Activated CD4-positive, alpha-beta T cell treated with anti-CD3 and anti-CD28 coated beads, Interleukin-2, amount 10 ng/mL, durations not matched to agents 7 days and 5 days (primary cell): ENCODE measurements around the gene RAD9B. TPM values are rescaled to one million over a fixed set of nuclear protein-coding genes. Genes with fewer than 3 reads are reported as not detected.
"Not testable (repeated sequence)": the region's sequence is repeated elsewhere in the genome, so short reads cannot be mapped to it uniquely, and the experiment has no call there.

Experiments
- CTCF ChIA-PET: fragments of 350-600 bp; sonication (Branson Sonifier 250); formaldehyde crosslinking; loops from one replicate; lab custom pipeline; 2021; ENCODE audit warnings: antibody characterized with exemption; lab: Charles Lee
- POLR2A ChIA-PET: fragments of 350-600 bp; sonication (Branson Sonifier 250); formaldehyde crosslinking; loops from one replicate; lab custom pipeline; 2021; ENCODE audit warnings: antibody characterized with exemption; lab: Charles Lee
- DNase-seq: peaks from one replicate; pipeline ENCODE4 v3.0.0-alpha.2; 2020
- H3K27ac Mint-ChIP-seq: one replicate; pipeline ENCODE4 v1.8.0; 2021; ENCODE audit warnings: mild to moderate bottlenecking, moderate library complexity, mixed read lengths
- H3K27me3 Mint-ChIP-seq: one replicate; pipeline ENCODE4 v1.8.0; 2021; ENCODE audit warnings: mixed read lengths
- H3K36me3 Mint-ChIP-seq: one replicate; pipeline ENCODE4 v1.8.0; 2021; ENCODE audit warnings: low read depth, mixed read lengths
- H3K4me1 Mint-ChIP-seq: one replicate; pipeline ENCODE4 v1.8.0; 2021; ENCODE audit warnings: mixed read lengths
- H3K4me3 Mint-ChIP-seq: one replicate; pipeline ENCODE4 v1.8.0; 2021; ENCODE audit warnings: mild to moderate bottlenecking, moderate library complexity, mixed read lengths
- H3K9me3 Mint-ChIP-seq: one replicate; pipeline ENCODE4 v1.8.0; 2021; ENCODE audit warnings: mixed read lengths
- total RNA-seq, 2 experiments: library from RNA; stranded (reverse); gene quantifications; one replicate each; pipeline ENCODE4 v1.2.3, GENCODE V29; 2021

The RAD9B gene
- total RNA-seq, 2 experiments from 2014 or later, result 0.87 to 0.99 TPM

DNA sequence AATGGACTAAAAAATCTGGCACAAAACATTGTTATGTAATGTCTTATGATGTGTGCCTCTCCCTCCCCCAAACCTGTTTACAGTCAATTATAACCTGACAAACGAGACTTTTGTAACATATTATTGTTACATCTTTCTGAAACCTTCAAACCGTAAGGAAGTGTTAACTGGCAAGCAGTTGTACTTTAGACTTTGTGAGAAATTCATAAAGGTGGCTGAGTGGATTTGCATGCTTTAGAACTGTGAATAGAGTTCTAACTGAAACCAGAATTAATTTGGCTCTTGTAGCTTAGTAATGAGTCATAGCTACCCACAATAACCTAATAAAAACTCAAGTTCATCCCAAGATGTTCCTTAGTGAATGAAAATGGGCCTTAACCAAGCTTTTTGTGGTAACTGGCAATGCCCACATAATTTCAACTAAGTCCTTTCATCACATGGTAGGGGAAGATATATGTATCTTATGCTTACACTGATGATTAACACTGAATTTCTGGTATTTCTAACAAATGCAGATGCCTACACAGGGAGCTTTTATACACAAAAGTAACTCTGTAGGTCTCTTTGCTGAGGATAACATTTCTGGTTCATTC lies 29.7 kb downstream of the RAD9B start:
- no peaks in the 10 kb centered on the region for H3K27me3 Mint-ChIP-seq
- H3K4me3 Mint-ChIP-seq, result no peak overlapping the region
- H3K9me3 Mint-ChIP-seq, result no peaks in the 10 kb centered on the region
- CTCF ChIA-PET, result interaction anchor here (0.6 to 1.6 kb wide), 5 partner anchors 17 to 100 kb away, joined by 3 to 4 read pairs (median 4); partner anchors contain the start of genes RAD9B and VPS29
- POLR2A ChIA-PET, result no interaction called here
- no peak overlapping the region for H3K27ac Mint-ChIP-seq
- DNase-seq, result no peak
- peaks cover 36% of the 10 kb centered on the region for H3K36me3 Mint-ChIP-seq
- H3K4me1 Mint-ChIP-seq, result peaks cover 18% of the 10 kb centered on the region

DNA sequence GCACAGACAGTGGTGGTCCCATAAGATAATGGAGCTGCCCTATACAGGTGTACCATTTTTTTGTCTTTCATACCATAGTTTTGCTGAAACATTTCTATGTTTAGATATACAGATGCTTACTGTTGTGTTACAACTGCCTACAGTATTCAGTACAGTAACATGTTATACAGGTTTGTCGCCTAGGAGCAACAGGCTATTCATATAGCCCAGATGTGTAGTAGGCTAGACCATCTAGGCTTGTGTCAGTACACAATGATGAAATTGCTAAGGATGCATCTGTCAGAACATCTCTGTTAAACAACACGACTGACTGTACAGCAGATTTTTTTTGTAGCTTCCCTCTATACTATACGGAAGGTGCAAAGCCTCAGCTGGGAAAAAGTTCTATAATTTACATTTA lies 30.5 kb downstream of the RAD9B start:
- Mint-ChIP-seq H3K4me1 (peaks cover 18% of the 10 kb centered on the region), H3K9me3 (no peaks in the 10 kb centered on the region), H3K4me3 (no peak overlapping the region), H3K27ac (no peak overlapping the region), H3K27me3 (no peaks in the 10 kb centered on the region), H3K36me3 (peaks cover 42% of the 10 kb centered on the region)
- ChIA-PET CTCF (interaction anchor here (1.1 to 2.0 kb wide), 3 partner anchors 16 to 62 kb away, joined by 3 to 6 read pairs (median 4); partner anchors contain the start of genes RAD9B and VPS29), POLR2A (no interaction called here)
- DNase-seq, result no peak

DNA sequence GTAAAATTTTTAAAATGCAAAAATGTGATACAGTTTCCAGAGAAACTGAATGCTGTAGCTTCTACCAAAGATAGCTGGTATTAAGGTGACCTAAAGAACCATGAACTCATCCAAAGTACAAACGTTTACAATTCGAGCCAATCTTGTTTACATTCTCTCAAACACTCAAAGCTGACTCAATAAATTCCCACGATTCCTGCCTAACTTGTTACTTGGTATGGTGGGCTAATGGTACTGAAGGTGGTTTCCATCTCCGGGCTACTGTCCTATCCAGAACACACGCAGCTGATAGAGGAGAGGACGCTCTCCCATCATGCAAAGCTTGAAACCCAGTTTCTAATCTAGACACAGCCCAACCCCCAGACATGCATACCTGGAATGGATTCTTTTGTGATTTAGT lies 31.5 kb downstream of the RAD9B start:
- DNase-seq, result no peak
- Mint-ChIP-seq H3K27ac (no peak overlapping the region), H3K27me3 (no peaks in the 10 kb centered on the region), H3K4me1 (peaks cover 18% of the 10 kb centered on the region), H3K36me3 (peaks cover 49% of the 10 kb centered on the region), H3K4me3 (no peak overlapping the region), H3K9me3 (no peaks in the 10 kb centered on the region)
- ChIA-PET CTCF (interaction anchor here (1.0 to 2.0 kb wide), 4 partner anchors 11 to 62 kb away, joined by 3 to 6 read pairs (median 4); no protein-coding TSS in a partner anchor), POLR2A (no interaction called here)

DNA sequence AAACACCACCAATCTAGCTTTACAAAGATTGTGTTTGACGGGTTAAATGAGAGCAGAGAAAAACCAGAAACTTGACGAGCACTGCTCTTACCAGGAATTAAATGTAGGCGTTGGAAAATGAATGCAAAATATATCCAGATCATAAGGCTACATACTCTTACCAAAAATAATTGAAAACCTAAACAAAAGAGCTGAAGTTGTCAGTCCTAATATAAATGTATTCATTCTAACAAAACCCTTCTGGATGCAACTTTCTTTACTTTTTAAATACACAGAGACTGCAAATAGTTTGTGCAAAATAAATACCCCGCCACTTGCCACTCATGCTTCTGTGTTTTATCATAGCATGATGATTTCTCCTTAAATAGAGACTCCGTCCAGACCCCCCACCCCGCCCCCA lies 32.7 kb downstream of the RAD9B start:
- Mint-ChIP-seq H3K27me3 (no peaks in the 10 kb centered on the region), H3K27ac (no peak overlapping the region), H3K4me1 (peaks cover 20% of the 10 kb centered on the region), H3K36me3 (peaks cover 55% of the 10 kb centered on the region), H3K9me3 (no peaks in the 10 kb centered on the region), H3K4me3 (no peak overlapping the region)
- CTCF ChIA-PET, result interaction anchor here (0.6 to 1.3 kb wide), 2 partner anchors 57 to 433 kb away, joined by 3 read pairs; no protein-coding TSS in a partner anchor
- POLR2A ChIA-PET, result no interaction called here
- no peak for DNase-seq

DNA sequence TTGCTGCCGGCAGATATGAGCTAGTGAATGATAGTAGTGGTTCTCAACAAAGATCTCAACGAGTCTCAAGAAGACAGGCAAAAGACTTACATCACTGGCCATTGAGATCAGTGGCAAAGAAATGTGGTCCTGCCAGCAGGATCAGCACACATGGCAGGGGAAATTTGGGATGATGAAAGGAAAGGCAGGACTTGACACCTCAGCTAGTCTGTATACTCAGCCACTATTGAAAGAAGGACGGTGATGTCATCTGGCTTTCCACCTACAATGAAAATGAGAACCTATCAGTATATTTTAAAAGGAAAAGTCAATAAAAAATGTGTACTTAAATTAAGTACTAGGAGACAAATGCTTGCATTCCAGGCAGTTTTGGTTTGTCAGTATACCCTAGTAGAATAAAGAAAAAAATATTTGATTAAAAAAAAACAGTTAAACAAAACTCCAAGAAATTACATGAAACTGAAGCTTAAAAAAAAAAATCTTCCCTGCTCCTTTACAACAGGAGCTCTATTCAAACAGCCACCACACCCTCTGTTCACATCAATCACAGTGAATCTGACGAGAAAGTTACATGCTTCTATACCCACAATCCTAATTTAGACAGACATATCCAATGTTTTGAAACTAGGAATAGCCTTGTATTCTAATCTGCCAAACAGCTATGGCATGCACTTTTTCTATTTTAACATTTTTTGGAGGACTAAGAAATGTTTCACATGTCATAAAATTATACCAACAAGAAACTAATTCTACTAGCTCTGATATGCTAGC lies 34.9 kb downstream of the RAD9B start:
- ChIA-PET POLR2A (no interaction called here), CTCF (interaction anchor here (0.6 to 1.6 kb wide), 6 partner anchors 8 to 219 kb away, joined by 3 to 5 read pairs (median 3); partner anchors contain the start of gene FAM216A)
- H3K27ac Mint-ChIP-seq, result no peak overlapping the region
- peaks cover 15% of the 10 kb centered on the region for H3K4me1 Mint-ChIP-seq
- H3K27me3 Mint-ChIP-seq, result no peaks in the 10 kb centered on the region
- DNase-seq, result no peak
- H3K4me3 Mint-ChIP-seq, result no peak overlapping the region
- H3K9me3 Mint-ChIP-seq, result no peaks in the 10 kb centered on the region
- H3K36me3 Mint-ChIP-seq, result peaks cover 46% of the 10 kb centered on the region

DNA sequence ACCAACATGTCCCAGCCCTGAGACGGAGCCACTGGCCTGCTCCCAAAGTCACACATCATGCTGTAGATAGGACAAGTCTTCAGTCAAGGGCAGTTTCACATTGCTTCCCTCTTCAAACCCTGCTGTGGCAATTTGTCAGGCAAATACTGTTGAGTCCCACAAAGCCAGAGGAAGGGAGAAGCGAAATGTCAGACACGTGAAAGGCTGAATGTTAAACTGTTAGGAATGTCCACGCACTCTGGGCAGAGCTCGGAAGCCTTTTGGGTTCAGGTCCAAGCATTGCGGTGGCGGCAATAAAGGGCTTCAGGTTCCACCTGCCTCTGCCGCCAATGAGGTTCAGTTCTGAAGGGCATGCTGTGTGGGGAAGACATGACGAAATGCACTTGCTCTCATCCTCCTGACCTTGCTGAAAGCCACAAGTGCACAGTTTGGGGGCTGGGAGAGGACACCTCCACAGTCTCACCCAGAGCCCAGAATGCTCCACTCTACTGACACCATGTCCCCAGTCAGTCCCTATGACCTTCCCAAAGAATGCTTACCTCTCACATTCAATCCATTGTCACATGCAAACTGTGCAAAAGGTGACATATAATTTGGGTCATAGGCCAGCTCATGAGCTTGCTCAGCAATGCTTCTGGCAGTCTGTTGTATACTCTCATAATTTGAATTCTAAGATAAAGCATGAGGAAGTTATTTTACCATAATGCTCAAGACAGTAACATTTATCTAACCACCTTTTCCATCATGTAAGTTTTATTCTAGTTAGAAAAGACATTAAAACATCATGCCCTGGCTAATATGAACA lies 35.7 kb downstream of the RAD9B start:
- Mint-ChIP-seq H3K4me3 (no peak overlapping the region), H3K27ac (no peak overlapping the region), H3K36me3 (peaks cover 51% of the 10 kb centered on the region), H3K9me3 (no peaks in the 10 kb centered on the region), H3K27me3 (no peaks in the 10 kb centered on the region), H3K4me1 (peaks cover 16% of the 10 kb centered on the region)
- POLR2A ChIA-PET, result no interaction called here
- CTCF ChIA-PET, result interaction anchor here (0.6 to 2.7 kb wide), 8 partner anchors 9 to 218 kb away, joined by 3 to 9 read pairs (median 3); no protein-coding TSS in a partner anchor
- no peak for DNase-seq

DNA sequence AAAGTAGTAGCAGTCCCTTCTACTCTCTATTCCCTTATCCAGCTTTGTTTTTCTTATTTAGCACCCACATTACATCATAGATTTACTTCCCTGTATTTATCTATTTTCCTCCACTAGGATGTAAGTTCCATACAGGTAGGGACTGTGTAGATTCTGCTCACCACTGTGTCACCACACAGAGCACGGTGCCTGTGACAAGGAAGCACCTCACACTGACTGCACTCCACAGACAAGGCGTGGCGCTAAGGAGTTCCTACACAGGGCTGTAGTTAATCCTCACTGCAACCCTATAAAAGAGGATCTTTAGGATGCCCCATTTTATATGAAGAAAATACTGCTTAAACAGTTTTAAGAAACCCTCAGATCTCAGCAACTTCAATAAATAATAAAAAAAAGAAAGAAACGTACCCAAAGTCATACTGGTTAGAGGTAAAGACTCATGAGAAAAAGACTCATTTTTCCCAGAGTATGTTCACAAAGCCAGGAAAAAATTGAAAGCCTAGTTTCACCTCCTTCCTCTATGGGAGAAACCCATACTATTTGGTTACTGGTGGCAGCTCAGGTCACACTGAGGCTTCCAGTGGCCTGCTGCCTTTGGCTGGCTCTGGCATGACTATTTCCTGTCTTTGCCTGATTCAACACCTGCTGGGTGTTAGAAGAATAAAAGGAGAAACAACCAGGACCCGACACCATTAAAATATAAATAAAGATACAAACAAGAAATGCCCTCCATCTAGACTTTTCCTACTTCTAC lies 36.9 kb downstream of the RAD9B start:
- CTCF ChIA-PET, result interaction anchor here (0.6 to 2.7 kb wide), 6 partner anchors 10 to 155 kb away, joined by 3 to 9 read pairs (median 4); no protein-coding TSS in a partner anchor
- peak overlapping the region; percentile 34 for H3K27ac Mint-ChIP-seq
- H3K27me3 Mint-ChIP-seq, result no peaks in the 10 kb centered on the region
- no peaks in the 10 kb centered on the region for H3K9me3 Mint-ChIP-seq
- DNase-seq, result no peak
- H3K4me3 Mint-ChIP-seq, result no peak overlapping the region
- POLR2A ChIA-PET, result interaction anchor here (0.7 kb wide), 1 partner anchor 11 kb away, joined by 3 read pairs; no protein-coding TSS in a partner anchor
- peaks cover 56% of the 10 kb centered on the region for H3K36me3 Mint-ChIP-seq
- peaks cover 21% of the 10 kb centered on the region for H3K4me1 Mint-ChIP-seq

DNA sequence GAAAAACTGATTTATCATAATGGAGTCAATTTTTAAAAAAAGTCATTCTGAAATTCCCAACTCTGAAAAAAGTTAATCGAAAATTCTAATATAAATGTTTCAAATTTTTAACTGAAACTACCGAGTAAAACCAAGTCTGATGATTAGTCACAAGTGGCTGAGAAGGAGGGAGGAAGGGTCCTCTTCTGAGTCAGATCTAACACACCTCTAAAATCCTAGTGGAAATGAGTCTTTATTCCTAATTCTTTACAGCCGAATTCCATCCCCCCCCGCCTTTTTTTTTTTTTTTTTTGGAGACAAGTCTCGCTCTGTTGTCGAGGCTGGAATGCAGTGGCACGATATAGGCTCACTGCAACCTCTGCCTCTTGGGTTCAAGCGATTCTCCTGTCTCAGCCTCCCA lies 37.9 kb downstream of the RAD9B start:
- no peak overlapping the region for H3K27ac Mint-ChIP-seq
- no peak overlapping the region for H3K4me3 Mint-ChIP-seq
- peaks cover 21% of the 10 kb centered on the region for H3K4me1 Mint-ChIP-seq
- peaks cover 50% of the 10 kb centered on the region for H3K36me3 Mint-ChIP-seq
- no peaks in the 10 kb centered on the region for H3K9me3 Mint-ChIP-seq
- DNase-seq, result no peak
- POLR2A ChIA-PET, result interaction anchor here (0.5 to 0.7 kb wide), 3 partner anchors 10 to 258 kb away, joined by 3 to 9 read pairs (median 3); no protein-coding TSS in a partner anchor
- no peaks in the 10 kb centered on the region for H3K27me3 Mint-ChIP-seq
- CTCF ChIA-PET, result interaction anchor here (0.7 to 2.7 kb wide), 3 partner anchors 11 to 17 kb away, joined by 3 to 9 read pairs (median 4); no protein-coding TSS in a partner anchor

DNA sequence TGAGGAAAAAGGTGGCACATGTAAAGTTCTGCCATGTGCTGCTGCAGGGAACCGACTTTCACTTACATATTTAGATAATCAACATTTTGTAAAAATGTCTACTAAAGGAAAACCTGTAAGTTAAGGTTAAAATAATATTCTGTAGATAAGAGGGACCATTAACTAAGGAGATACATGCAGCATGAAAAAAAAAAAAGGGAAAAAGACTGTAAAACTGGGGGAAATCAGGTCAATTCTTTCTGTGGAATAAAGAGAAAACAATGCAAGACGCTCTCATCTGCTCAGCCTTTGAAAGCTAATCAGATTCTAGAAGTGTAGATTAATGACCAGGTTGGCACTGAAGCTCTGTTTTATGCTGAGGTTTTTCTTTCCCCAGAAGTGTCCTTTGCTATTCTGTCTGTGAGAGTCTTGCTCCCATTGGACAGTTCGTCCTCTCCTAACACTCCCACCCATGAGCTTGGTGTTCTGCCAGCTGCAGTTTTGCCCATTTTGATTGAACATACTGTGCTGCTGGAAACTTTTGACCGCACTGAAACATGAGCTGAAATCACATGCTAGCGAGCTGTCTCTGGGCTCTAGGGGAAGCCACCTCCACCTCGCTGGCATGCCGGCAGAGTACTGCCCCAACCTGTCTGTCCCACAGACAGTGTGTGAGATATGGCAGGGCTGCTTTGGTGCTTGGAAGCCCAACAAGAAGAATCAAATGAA lies 41.3 kb downstream of the RAD9B start:
- Mint-ChIP-seq H3K36me3 (peaks cover 51% of the 10 kb centered on the region), H3K9me3 (no peaks in the 10 kb centered on the region), H3K4me3 (no peak overlapping the region), H3K27me3 (no peaks in the 10 kb centered on the region), H3K27ac (peak overlapping the region; percentile 33), H3K4me1 (peaks cover 34% of the 10 kb centered on the region)
- no peak for DNase-seq
- POLR2A ChIA-PET, result no interaction called here
- CTCF ChIA-PET, result interaction anchor here (0.6 to 1.9 kb wide), 5 partner anchors 11 to 94 kb away, joined by 3 to 10 read pairs (median 3); partner anchors contain the start of gene ARPC3

DNA sequence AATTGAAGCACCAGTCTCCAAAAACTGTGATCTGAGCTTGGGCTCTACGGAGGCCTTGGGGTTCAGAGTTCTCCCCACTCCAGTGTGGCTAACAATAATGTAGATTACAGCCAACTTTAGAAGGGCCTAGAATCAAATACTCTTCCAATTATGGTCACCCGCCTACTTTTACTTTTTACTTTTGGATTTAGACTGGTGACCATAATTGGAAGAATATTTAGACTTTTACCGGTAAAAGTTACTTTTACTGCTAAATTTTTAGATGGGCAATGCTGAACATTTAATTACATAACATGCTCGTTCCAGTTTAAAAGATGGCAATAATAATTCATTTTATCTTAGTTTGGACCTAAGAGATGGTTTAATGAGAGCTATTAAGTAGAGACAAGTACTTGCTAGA lies 41.8 kb downstream of the RAD9B start:
- no peaks in the 10 kb centered on the region for H3K9me3 Mint-ChIP-seq
- no peak overlapping the region for H3K4me3 Mint-ChIP-seq
- peaks cover 51% of the 10 kb centered on the region for H3K36me3 Mint-ChIP-seq
- ChIA-PET POLR2A (no interaction called here), CTCF (interaction anchor here (0.6 to 1.9 kb wide), 5 partner anchors 10 to 94 kb away, joined by 3 to 10 read pairs (median 3); partner anchors contain the start of gene ARPC3)
- no peak for DNase-seq
- no peak overlapping the region for H3K27ac Mint-ChIP-seq
- H3K4me1 Mint-ChIP-seq, result peaks cover 35% of the 10 kb centered on the region
- no peaks in the 10 kb centered on the region for H3K27me3 Mint-ChIP-seq

DNA sequence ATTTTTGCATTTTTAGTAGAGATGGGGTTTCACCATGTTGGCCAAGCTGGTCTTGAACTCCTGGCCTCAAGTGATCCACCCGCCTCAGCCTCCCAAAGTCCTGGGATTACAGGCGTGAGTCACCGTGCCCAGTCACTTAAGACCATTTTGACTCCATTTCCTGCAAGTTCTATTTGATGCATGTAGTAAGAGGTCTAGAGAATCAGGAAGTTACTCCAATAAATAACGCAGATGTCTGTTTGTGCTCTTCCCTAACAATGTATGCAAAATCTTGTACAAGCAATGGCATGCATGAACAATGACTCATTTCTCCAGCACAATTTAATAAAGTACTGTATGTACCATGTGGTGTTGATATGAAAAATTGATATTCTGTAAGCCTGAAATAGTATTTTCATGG lies 43.1 kb downstream of the RAD9B start:
- POLR2A ChIA-PET, H3K27ac Mint-ChIP-seq, H3K9me3 Mint-ChIP-seq, H3K4me3 Mint-ChIP-seq, H3K27me3 Mint-ChIP-seq, DNase-seq: not testable (repeated sequence)
- Mint-ChIP-seq H3K4me1 (peaks cover 39% of the 10 kb centered on the region), H3K36me3 (peaks cover 49% of the 10 kb centered on the region)
- CTCF ChIA-PET, result interaction anchor here (1.9 kb wide), 1 partner anchor 96 kb away, joined by 10 read pairs; the partner anchor contains the start of gene ARPC3
